Measurements from ENCODE around the gene CPXM1. TPM values are rescaled to one million over a fixed set of nuclear protein-coding genes. Genes with fewer than 3 reads are reported as not detected.
"Not testable (repeated sequence)": the region's sequence is repeated elsewhere in the genome, so short reads cannot be mapped to it uniquely, and the experiment has no call there.

The CPXM1 gene
- total and polyA plus RNA-seq, 10 donors, result 0.23 to 2.9 (median 0.48) TPM

- intact Hi-C loops (cut with DNase I; ENCODE audit: low total_unique reads), result no loop called here
- H3K4me3 ChIP-seq, result no peak overlapping the region
- 86 to 100% (median 89%) methylated on average over 3 of the region's 3 CpGs for WGBS, 5 donors
- peaks cover 0 to 34% (median under 1%) of the 10 kb centered on the region in 7 donors for H3K27me3 ChIP-seq (replicated peaks in 1 of 7)
- no peaks in the 10 kb centered on the region for H3K36me3 ChIP-seq
- no peak overlapping the region for H3K27ac ChIP-seq
- no peak for TF ChIP-seq POLR2A (IDR thresholded peaks at IDR 0.05)
- no peak for TF ChIP-seq CTCF (IDR thresholded peaks at IDR 0.05 in 8 of 11, conservative IDR thresholded peaks at IDR 0.05 in 3 of 11)
- TF ChIP-seq POLR2AphosphoS5 (IDR thresholded peaks at IDR 0.05), result no peak
- peaks cover 0 to 13% (median 7%) of the 10 kb centered on the region in 8 donors for H3K9me3 ChIP-seq
- peaks cover 0 to 5% (median 0%) of the 10 kb centered on the region in 6 donors for H3K4me1 ChIP-seq
- no peak for DNase-seq
Observed at GRCh38 chr20:2775139-2775538, 25.3 kb downstream of the CPXM1 start.

GRCh38 chr20:2773812-2774211 is 26.6 kb downstream of the CPXM1 start:
- H3K4me3 ChIP-seq, result no peak overlapping the region
- H3K27ac ChIP-seq, result no peak overlapping the region
- DNase-seq, result no peak
- WGBS, 5 donors, result 79 to 93% (median 89%) methylated on average over 9 of the region's 9 CpGs
- peaks cover 0 to 13% (median 7%) of the 10 kb centered on the region in 8 donors for H3K9me3 ChIP-seq
- no peaks in the 10 kb centered on the region for H3K36me3 ChIP-seq
- TF ChIP-seq POLR2A (IDR thresholded peaks at IDR 0.05) (no peak), CTCF (IDR thresholded peaks at IDR 0.05 in 8 of 11, conservative IDR thresholded peaks at IDR 0.05 in 3 of 11) (no peak), POLR2AphosphoS5 (IDR thresholded peaks at IDR 0.05) (no peak)
- intact Hi-C loops (cut with DNase I; ENCODE audit: low total_unique reads), result no loop called here
- peaks cover 0 to 5% (median 0%) of the 10 kb centered on the region in 6 donors for H3K4me1 ChIP-seq
- H3K27me3 ChIP-seq (replicated peaks in 1 of 7), result peaks cover 0 to 41% (median 7%) of the 10 kb centered on the region in 7 donors

- TF ChIP-seq POLR2A (IDR thresholded peaks at IDR 0.05), result no peak
- Histone ChIP-seq H3K36me3 (no peaks in the 10 kb centered on the region), H3K4me1 (peaks cover 0 to 5% (median 0%) of the 10 kb centered on the region in 6 donors), H3K9me3 (peaks cover 0 to 13% (median 7%) of the 10 kb centered on the region in 8 donors), H3K27me3 (replicated peaks in 1 of 7) (peaks cover 0 to 58% (median 16%) of the 10 kb centered on the region in 7 donors), H3K27ac (no peak overlapping the region), H3K4me3 (no peak overlapping the region)
- intact Hi-C loops (cut with DNase I; ENCODE audit: low total_unique reads), result no loop called here
- no peak for DNase-seq
- WGBS, 5 donors, result 22 to 35% (median 30%) methylated on average over 11 to 12 of the region's 12 CpGs
Observed at GRCh38 chr20:2771631-2772080, 28.8 kb downstream of the CPXM1 start.

- H3K27ac ChIP-seq; H3K4me3 ChIP-seq; H3K36me3 ChIP-seq; H3K9me3 ChIP-seq; DNase-seq; intact Hi-C loops (cut with DNase I; ENCODE audit: low total_unique reads); H3K4me1 ChIP-seq: not testable (repeated sequence)
- 92 to 96% (median 94%) methylated on average over 12 of the region's 12 CpGs for WGBS, 5 donors
- peaks cover 0 to 58% (median 16%) of the 10 kb centered on the region in 7 donors for H3K27me3 ChIP-seq (replicated peaks in 1 of 7)
Observed at GRCh38 chr20:2770091-2770490, 30.3 kb downstream of the CPXM1 start.

- no peak overlapping the region for H3K27ac ChIP-seq
- no peak for DNase-seq
- 63 to 76% (median 67%) methylated on average over 3 to 5 of the region's 5 CpGs for WGBS, 5 donors
- peaks cover 0 to 69% (median 16%) of the 10 kb centered on the region in 7 donors for H3K27me3 ChIP-seq (replicated peaks in 1 of 7)
- no peaks in the 10 kb centered on the region for H3K9me3 ChIP-seq
- intact Hi-C loops (cut with DNase I; ENCODE audit: low total_unique reads), result no loop called here
- H3K4me3 ChIP-seq, result no peak overlapping the region
- H3K4me1 ChIP-seq, result peaks cover 0 to 5% (median 0%) of the 10 kb centered on the region in 6 donors
- TF ChIP-seq POLR2A (IDR thresholded peaks at IDR 0.05), result no peak
- no peak for TF ChIP-seq CTCF (IDR thresholded peaks at IDR 0.05 in 8 of 11, conservative IDR thresholded peaks at IDR 0.05 in 3 of 11)
- no peak for TF ChIP-seq POLR2AphosphoS5 (IDR thresholded peaks at IDR 0.05)
- H3K36me3 ChIP-seq, result no peaks in the 10 kb centered on the region
Observed at GRCh38 chr20:2768632-2769015, 31.8 kb downstream of the CPXM1 start.

All from spleen (tissue), 11 donors.